Measurements from ENCODE around the gene RXRG. TPM values are rescaled to one million over a fixed set of nuclear protein-coding genes. Genes with fewer than 3 reads are reported as not detected.

The RXRG gene
- total RNA-seq, 4 donors from 2014 or later = 0.13 to 4.0 (median 0.84) TPM

GRCh38 chr1:165425621-165426020, 19.3 kb downstream of the RXRG start:
- Histone ChIP-seq H3K27ac (no peak overlapping the region), H3K4me1 (peaks cover 0 to 4% of the 10 kb centered on the region in 2 donors), H3K36me3 (no peaks in the 10 kb centered on the region), H3K4me3 (replicated peaks in 1 of 3) (no peak overlapping the region), H3K9me3 (no peaks in the 10 kb centered on the region), H3K27me3 (no peaks in the 10 kb centered on the region)
- WGBS, 2 donors = 91 to 97% methylated on average over 2 of the region's 2 CpGs
- TF ChIP-seq POLR2A (IDR thresholded peaks at IDR 0.05) (no peak), CTCF (IDR thresholded peaks at IDR 0.05) (no peak)
- no peak for DNase-seq
- intact Hi-C loops (cut with DNase I) = no loop called here

- intact Hi-C loops (cut with DNase I) = no loop called here
- H3K27ac ChIP-seq = peak overlapping the region in 2 of 3 donors; percentile 35 to 53
- no peak for DNase-seq
Observed at GRCh38 chr1:165424454-165425216, 20.3 kb downstream of the RXRG start.

GRCh38 chr1:165423136-165423535, 21.8 kb downstream of the RXRG start:
- Histone ChIP-seq H3K9me3 (no peaks in the 10 kb centered on the region), H3K4me1 (peaks cover 0 to 4% of the 10 kb centered on the region in 2 donors), H3K27ac (no peak overlapping the region), H3K27me3 (no peaks in the 10 kb centered on the region), H3K36me3 (no peaks in the 10 kb centered on the region), H3K4me3 (replicated peaks in 1 of 3) (no peak overlapping the region)
- no peak for DNase-seq
- WGBS, 2 donors = 60 to 73% methylated on average over 5 of the region's 5 CpGs
- intact Hi-C loops (cut with DNase I) = no loop called here
- TF ChIP-seq CTCF (IDR thresholded peaks at IDR 0.05) (no peak), POLR2A (IDR thresholded peaks at IDR 0.05) (no peak)

More at GRCh38 chr1:165424454-165425216, 20.3 kb downstream of the RXRG start:
- H3K4me3 ChIP-seq (replicated peaks in 1 of 3) = no peak overlapping the region
- H3K4me1 ChIP-seq = peaks cover 0 to 4% of the 10 kb centered on the region in 2 donors
- H3K36me3 ChIP-seq = no peaks in the 10 kb centered on the region
- no peaks in the 10 kb centered on the region for H3K27me3 ChIP-seq
- H3K9me3 ChIP-seq = no peaks in the 10 kb centered on the region
- TF ChIP-seq CTCF (IDR thresholded peaks at IDR 0.05) = no peak
- WGBS, 2 donors = 48% methylated on average over 8 to 9 of the region's 10 CpGs

DNA sequence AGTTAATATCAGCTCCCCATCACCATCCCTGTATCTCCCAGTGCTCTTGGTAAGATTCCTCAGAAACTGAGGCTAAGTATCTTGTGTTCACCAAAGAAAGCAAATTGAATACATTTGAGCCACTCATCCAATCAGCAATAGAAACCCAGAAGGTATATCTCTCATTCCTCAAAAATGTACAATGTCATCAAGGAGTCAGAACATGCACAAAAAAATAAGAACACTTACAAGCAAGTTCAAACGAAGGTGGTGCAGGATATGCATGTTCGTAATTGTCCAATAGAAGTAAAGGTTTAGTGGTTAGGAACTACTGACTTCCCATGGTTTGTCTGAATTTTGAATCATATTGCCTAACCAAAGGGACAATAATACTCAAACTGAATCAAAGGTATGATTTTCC, 24.3 kb downstream of the RXRG start:
- no peak for TF ChIP-seq CTCF (IDR thresholded peaks at IDR 0.05)
- TF ChIP-seq POLR2A (IDR thresholded peaks at IDR 0.05) = no peak
- no peak for DNase-seq
- Histone ChIP-seq H3K4me1 (peaks cover 0 to 4% of the 10 kb centered on the region in 2 donors), H3K36me3 (no peaks in the 10 kb centered on the region), H3K27me3 (no peaks in the 10 kb centered on the region), H3K27ac (no peak overlapping the region), H3K4me3 (replicated peaks in 1 of 3) (no peak overlapping the region), H3K9me3 (no peaks in the 10 kb centered on the region)
- intact Hi-C loops (cut with DNase I) = no loop called here
- 82 to 85% methylated on average over 2 of the region's 2 CpGs for WGBS, 2 donors

DNA sequence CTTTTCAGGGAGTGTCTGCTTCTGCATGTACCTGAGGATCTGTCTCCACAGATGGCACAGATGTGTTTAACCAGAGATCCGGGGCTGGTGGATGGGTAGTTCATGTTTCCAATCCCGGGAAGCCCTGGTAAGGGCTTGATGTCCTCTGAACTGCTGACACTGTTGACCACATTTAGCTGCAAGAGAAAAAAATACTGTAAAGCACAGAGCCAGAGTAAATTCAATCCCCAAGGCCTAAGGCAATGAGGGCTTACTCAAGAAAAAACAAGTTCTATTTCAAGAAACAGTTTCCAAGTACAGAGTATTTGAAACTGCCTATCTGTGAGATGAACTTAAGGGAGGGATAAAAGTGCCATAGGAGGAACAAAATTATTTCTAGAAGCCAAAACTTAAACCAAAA, 25.1 kb downstream of the RXRG start:
- Histone ChIP-seq H3K27ac (no peak overlapping the region), H3K27me3 (no peaks in the 10 kb centered on the region), H3K36me3 (no peaks in the 10 kb centered on the region), H3K4me1 (peaks cover 0 to 4% of the 10 kb centered on the region in 2 donors), H3K4me3 (replicated peaks in 1 of 3) (no peak overlapping the region), H3K9me3 (no peaks in the 10 kb centered on the region)
- intact Hi-C loops (cut with DNase I) = no loop called here
- no peak for DNase-seq
- WGBS, 2 donors = 82 to 89% methylated on average over 2 of the region's 2 CpGs
- TF ChIP-seq CTCF (IDR thresholded peaks at IDR 0.05) (no peak), POLR2A (IDR thresholded peaks at IDR 0.05) (no peak)

All from thyroid gland (tissue), 4 donors.